SIG-M5 treated with dmso at 0.1 percent for 504 hours (cell line): ENCODE measurements around the gene CDH1.
"Not testable (repeated sequence)": the region's sequence is repeated elsewhere in the genome, so short reads cannot be mapped to it uniquely, and the experiment has no call there.

Source experiments
- DNase-seq: peaks from one replicate; lab custom pipeline; 2025; ENCODE audit not compliant: unreplicated experiment; lab: John Stamatoyannopoulos, UW

CDH1 gene

GRCh38 chr16:68737046-68737729 is at the start of gene CDH1:
CDH1 (plus strand) TSS chr16:68737292; CDS start chr16:68737416, 124 bp downstream.
- DNase-seq, result peak; percentile 21

GRCh38 chr16:68689921-68690320 is 47.2 kb upstream of the CDH1 start:
- no peak for DNase-seq

GRCh38 chr16:68695575-68695974 is 41.5 kb upstream of the CDH1 start:
- DNase-seq, result no peak

GRCh38 chr16:68696514-68696913 is 40.6 kb upstream of the CDH1 start:
- no peak for DNase-seq

GRCh38 chr16:68698091-68698490 is 39.0 kb upstream of the CDH1 start:
- DNase-seq, result no peak

- peak; percentile 47 for DNase-seq
Measured at GRCh38 chr16:68700120-68700519, 37.0 kb upstream of the CDH1 start.

GRCh38 chr16:68700831-68701230 is 36.3 kb upstream of the CDH1 start:
- DNase-seq, result no peak

GRCh38 chr16:68704232-68704867 is 32.7 kb upstream of the CDH1 start:
- DNase-seq, result peak; percentile 70

GRCh38 chr16:68707340-68708152 is 29.5 kb upstream of the CDH1 start:
- DNase-seq, result peak; percentile 33

GRCh38 chr16:68710211-68710610 is 26.9 kb upstream of the CDH1 start:
- DNase-seq, result no peak

GRCh38 chr16:68711421-68712139 is 25.5 kb upstream of the CDH1 start:
- DNase-seq, result peak; percentile 53

- DNase-seq, result no peak
Measured at GRCh38 chr16:68713361-68713760, 23.7 kb upstream of the CDH1 start.

GRCh38 chr16:68715471-68715870 is 21.6 kb upstream of the CDH1 start:
- DNase-seq, result no peak

GRCh38 chr16:68716516-68716915 is 20.6 kb upstream of the CDH1 start:
- DNase-seq, result not testable (repeated sequence)

GRCh38 chr16:68717684-68718083 is 19.4 kb upstream of the CDH1 start:
- no peak for DNase-seq

- DNase-seq, result no peak
Measured at GRCh38 chr16:68718590-68718989, 18.5 kb upstream of the CDH1 start.

- DNase-seq, result no peak
Measured at GRCh38 chr16:68719993-68720489, 17.1 kb upstream of the CDH1 start.

GRCh38 chr16:68722119-68723024 is 14.7 kb upstream of the CDH1 start:
- no peak for DNase-seq

GRCh38 chr16:68724797-68725196 is 12.3 kb upstream of the CDH1 start:
- DNase-seq, result no peak

GRCh38 chr16:68728523-68728922 is 8.6 kb upstream of the CDH1 start:
- no peak for DNase-seq
